ENCODE data around the gene MIER3.

- TF ChIP-seq ZBTB33 (CRISPR knock-in tag; IDR thresholded peaks at IDR 0.05) (no peak), CEBPB (IDR thresholded peaks at IDR 0.05; ENCODE audit: borderline replicate concordance, low read depth, low read length) (peak; percentile 65), RAD21 (CRISPR knock-in tag; IDR thresholded peaks at IDR 0.05) (no peak), AFF4 (CRISPR knock-in tag; IDR thresholded peaks at IDR 0.05) (no peak), EZH2 (conservative IDR thresholded peaks at IDR 0.05; ENCODE audit: low read depth, low read length) (no peak), RELA (CRISPR knock-in tag; IDR thresholded peaks at IDR 0.05) (no peak), CHD4 (IDR thresholded peaks at IDR 0.05; ENCODE audit: borderline replicate concordance, low read length) (no peak)
These were observed 31.9 kb upstream of the MIER3 start for GRCh38 chr5:56983593-56984361.
